Vagina (tissue), 2 donors: ENCODE data around the gene FHIT.

ENCODE experiments used
- POLR2A ChIP-seq, 2 donors: fragments of 450-650 bp; IDR thresholded peaks; one replicate each; pipeline ENCODE4 v1.6.1; 2017; ENCODE audit warnings: antibody characterized with exemption in 2 of 2, mild to moderate bottlenecking in 2 of 2, moderate library complexity in 2 of 2
- POLR2AphosphoS5 ChIP-seq, 2 donors: sonication (generic); formaldehyde crosslinking; IDR thresholded peaks; one replicate each; pipeline ENCODE4 v1.9.0; 2017; ENCODE audit warnings: antibody characterized with exemption in 2 of 2, mild to moderate bottlenecking in 2 of 2, low read depth in 1 of 2; ENCODE audit not compliant: insufficient read depth in 1 of 2
- TF ChIP-seq, protein P1 (sequence below), 3 experiments: fragments of 450-650 bp in 2 of 3; fragments of 200-600 bp in 1 of 3; sonication (generic) in 1 of 3; IDR thresholded peaks; one replicate each; pipeline ENCODE4 v1.5.1; 2017 to 2019; ENCODE audit warnings: antibody characterized with exemption in 3 of 3, mild to moderate bottlenecking in 2 of 3, moderate library complexity in 2 of 3

DNA sequence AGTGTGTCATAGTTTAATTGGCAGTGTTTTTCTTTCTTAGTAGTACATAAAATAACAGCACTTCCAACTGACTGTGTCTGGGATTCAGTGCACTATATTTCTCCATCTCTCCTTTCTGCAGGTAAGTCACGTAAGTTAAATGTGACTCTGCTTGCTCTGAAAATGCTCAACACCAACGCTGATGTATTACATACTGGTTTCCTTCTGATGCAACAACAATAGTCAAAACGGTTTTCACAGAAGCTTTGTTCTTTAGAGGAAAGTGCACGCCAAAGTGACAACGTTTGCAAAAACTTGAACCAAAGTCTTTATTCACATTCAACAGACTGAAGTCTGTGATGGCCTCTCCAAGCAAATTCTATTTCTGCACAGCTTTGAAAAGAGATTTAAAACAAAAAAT lies 1494.3 kb downstream of the FHIT start:
- TF ChIP-seq POLR2AphosphoS5 (IDR thresholded peaks at IDR 0.05; ENCODE audit: insufficient read depth in 1 of 2, low read depth in 1 of 2) (no peak), POLR2A (IDR thresholded peaks at IDR 0.05) (no peak)
- TF ChIP-seq, protein P1, sequence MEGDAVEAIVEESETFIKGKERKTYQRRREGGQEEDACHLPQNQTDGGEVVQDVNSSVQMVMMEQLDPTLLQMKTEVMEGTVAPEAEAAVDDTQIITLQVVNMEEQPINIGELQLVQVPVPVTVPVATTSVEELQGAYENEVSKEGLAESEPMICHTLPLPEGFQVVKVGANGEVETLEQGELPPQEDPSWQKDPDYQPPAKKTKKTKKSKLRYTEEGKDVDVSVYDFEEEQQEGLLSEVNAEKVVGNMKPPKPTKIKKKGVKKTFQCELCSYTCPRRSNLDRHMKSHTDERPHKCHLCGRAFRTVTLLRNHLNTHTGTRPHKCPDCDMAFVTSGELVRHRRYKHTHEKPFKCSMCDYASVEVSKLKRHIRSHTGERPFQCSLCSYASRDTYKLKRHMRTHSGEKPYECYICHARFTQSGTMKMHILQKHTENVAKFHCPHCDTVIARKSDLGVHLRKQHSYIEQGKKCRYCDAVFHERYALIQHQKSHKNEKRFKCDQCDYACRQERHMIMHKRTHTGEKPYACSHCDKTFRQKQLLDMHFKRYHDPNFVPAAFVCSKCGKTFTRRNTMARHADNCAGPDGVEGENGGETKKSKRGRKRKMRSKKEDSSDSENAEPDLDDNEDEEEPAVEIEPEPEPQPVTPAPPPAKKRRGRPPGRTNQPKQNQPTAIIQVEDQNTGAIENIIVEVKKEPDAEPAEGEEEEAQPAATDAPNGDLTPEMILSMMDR (IDR thresholded peaks at IDR 0.05): no peak
